DMS153 treated with DMSO at 0.1 percent for 48 hours (cell line): ENCODE measurements around the gene FAHD2A.
"Not testable (repeated sequence)": the region's sequence is repeated elsewhere in the genome, so short reads cannot be mapped to it uniquely, and the experiment has no call there.

Source experiments
- DNase-seq: peaks from one replicate; lab custom pipeline; 2025; ENCODE audit not compliant: unreplicated experiment; lab: John Stamatoyannopoulos, UW

The FAHD2A gene

GRCh38 chr2:95433973-95434372 is 31.5 kb downstream of the FAHD2A start:
- DNase-seq, result not testable (repeated sequence)

DNA sequence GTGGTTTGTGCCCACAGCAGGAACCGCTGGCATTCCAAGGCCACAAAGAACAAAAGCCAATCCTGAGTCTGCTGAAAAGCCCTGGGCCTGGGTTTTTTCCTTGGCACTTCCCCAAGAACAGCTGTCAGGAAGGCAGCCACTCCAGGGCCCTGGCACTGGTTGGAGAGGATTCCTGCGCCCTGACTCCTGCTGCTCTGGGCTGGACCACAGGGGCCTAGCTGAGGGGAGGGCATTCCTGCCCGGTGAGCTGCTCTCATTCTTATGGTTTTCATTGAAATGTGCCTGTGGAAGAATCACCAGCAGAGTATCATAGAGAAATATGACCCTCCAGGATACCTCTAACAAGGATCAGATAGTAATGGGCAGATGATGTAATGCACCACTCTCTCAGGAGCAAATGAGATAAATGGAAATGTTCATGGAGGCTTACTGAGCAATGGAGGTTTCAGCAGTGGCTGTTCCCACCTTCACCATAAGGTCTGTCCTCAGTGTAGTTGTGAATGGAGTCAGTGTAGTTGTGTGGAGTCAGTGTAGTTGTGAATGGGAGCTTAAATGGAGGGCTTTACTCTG is 32.1 kb downstream of the FAHD2A start:
- not testable (repeated sequence) for DNase-seq

- DNase-seq, result not testable (repeated sequence)
These were observed 32.8 kb downstream of the FAHD2A start for GRCh38 chr2:95435162-95435871.

DNA sequence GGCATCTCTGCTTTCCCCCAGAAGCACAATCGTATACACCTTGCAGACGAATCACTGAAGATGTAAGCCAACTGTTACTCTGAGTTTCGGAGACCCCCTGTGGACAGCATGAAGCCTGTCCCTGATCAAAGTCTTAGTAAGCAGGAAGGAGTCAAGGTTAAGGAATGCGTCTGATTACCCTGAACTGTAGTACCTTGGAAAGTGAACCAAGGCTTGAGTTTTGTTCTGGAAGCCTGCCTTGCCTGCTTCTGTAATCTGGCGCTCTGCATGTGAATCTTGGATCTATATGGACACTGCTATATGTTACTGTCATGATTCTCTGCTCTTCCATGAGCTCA is 33.3 kb downstream of the FAHD2A start:
- DNase-seq, result not testable (repeated sequence)

DNA sequence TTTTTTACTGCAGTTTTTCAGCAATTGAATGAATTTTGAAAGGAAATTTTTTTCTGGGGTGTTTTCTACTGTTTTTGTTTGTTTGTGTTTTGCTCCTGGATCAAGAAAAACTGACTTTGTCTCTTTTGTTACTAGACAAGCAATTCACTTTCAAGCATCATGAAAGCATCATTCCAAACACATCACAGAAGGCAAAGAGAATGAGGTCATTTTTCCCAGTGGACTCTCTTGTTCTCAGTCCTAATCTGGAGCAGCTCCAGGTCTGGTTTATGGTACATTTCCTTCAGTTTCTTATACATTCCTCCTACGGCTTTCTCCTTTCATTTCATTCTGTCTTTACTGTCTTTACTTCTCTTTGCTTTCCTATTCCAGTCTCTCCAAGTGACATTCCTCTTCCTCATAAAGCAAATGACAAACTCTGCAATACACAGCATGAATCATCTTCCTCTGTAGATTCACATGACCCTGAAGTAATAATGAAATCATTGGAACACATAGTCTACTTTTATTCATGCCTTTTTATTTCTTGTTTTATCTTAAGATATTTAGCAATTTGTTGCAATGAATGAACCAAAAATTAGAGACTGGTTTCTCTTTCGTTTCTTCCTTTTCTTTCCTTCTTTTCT is 40.1 kb downstream of the FAHD2A start:
- DNase-seq, result not testable (repeated sequence)

GRCh38 chr2:95445317-95445716 is 42.8 kb downstream of the FAHD2A start:
- not testable (repeated sequence) for DNase-seq

- not testable (repeated sequence) for DNase-seq
These were observed 60.8 kb downstream of the FAHD2A start for GRCh38 chr2:95463292-95463691.
